ENCODE results near the gene LMBR1L.

Gene LMBR1L, protein sequence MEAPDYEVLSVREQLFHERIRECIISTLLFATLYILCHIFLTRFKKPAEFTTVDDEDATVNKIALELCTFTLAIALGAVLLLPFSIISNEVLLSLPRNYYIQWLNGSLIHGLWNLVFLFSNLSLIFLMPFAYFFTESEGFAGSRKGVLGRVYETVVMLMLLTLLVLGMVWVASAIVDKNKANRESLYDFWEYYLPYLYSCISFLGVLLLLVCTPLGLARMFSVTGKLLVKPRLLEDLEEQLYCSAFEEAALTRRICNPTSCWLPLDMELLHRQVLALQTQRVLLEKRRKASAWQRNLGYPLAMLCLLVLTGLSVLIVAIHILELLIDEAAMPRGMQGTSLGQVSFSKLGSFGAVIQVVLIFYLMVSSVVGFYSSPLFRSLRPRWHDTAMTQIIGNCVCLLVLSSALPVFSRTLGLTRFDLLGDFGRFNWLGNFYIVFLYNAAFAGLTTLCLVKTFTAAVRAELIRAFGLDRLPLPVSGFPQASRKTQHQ

DNA sequence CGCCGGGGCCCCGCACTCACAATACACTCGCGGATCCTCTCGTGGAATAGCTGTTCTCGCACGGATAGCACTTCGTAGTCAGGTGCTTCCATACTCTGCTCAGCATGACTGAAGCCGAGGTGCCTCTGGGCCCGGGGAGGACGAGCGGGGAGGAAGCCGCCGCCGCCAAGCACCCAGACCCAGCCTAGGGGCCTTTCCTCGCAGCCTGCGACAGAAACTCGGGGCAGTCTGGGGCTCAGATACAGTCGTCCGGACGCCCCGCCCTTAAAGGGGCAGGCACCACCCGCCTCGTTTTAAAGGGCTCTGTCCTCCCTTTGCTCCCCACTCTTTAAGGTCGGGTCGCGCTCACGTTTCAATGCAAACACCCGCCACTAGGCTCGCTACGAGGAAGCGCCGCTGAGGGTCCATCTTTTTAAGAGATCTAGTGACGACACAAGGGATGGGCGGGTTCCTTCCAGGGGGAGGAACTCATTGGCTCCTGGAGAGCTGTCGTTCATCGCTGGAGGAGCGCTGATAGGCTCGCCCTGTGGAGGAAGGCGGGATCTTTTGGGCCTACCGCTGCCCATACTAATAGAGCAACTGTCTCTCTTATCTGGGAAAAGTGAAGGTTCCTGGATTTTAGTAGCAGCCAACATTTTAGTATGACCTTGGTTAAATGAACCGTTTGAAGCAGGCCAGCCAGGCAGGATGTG is at the start of gene LMBR1L:
LMBR1L (minus strand) TSS at position 384 of the 692 bp plus-strand sequence; CDS start at position 92, 292 bp downstream.
- TF ChIP-seq, protein P1, sequence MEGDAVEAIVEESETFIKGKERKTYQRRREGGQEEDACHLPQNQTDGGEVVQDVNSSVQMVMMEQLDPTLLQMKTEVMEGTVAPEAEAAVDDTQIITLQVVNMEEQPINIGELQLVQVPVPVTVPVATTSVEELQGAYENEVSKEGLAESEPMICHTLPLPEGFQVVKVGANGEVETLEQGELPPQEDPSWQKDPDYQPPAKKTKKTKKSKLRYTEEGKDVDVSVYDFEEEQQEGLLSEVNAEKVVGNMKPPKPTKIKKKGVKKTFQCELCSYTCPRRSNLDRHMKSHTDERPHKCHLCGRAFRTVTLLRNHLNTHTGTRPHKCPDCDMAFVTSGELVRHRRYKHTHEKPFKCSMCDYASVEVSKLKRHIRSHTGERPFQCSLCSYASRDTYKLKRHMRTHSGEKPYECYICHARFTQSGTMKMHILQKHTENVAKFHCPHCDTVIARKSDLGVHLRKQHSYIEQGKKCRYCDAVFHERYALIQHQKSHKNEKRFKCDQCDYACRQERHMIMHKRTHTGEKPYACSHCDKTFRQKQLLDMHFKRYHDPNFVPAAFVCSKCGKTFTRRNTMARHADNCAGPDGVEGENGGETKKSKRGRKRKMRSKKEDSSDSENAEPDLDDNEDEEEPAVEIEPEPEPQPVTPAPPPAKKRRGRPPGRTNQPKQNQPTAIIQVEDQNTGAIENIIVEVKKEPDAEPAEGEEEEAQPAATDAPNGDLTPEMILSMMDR (conservative IDR thresholded peaks at IDR 0.05; ENCODE audit: low read length) = peak; percentile 55
- peak within 1 kb of the TSS; percentile 90 for H3K4me3 ChIP-seq (ENCODE audit: low read length)
- peak; percentile 98 for DNase-seq (ENCODE audit: low read depth)

DNA sequence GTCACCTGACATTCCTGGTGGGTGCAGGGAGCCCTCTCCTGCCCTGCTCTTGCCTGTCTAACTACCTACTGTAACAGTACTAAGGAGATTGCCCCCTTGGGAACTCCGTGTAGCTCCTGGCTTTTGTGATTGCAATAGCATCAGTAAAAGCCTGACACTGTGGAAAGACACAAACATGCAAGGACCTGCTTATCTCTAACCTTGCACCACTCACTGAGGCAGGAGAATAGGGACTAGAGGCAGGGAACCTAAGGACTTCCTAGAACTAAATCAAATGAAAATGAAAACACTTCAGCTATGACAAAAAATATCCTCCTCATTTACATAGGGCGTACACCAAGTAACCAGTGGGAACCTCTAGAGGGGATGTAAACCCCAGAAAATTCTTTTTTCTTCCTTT is 49.8 kb upstream of the LMBR1L start:
- DNase-seq (ENCODE audit: low read depth) = no peak
- H3K4me3 ChIP-seq (ENCODE audit: low read length) = no peak overlapping the region
- TF ChIP-seq, protein P1 (conservative IDR thresholded peaks at IDR 0.05; ENCODE audit: low read length) = no peak

DNA sequence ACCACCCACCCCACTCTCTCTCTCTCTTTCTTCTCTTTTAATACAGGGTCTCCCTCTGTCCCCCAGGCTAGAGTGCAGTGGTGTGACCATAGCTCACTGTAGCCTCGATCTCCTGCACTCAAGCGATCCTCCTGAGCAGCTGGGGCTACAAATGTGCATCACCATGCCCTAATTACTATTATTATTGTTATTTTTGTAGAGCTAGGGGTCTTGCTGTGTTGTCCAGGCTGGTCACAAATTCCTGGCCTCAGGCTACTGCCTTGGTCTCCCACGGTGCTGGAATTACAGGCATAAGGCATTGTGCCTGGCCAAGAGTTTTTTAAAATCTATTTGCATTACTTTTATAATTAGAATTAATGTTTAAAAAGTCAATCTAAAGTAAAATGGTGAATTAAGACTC is 43.6 kb upstream of the LMBR1L start:
- DNase-seq (ENCODE audit: low read depth) = no peak
- TF ChIP-seq, protein P1 (conservative IDR thresholded peaks at IDR 0.05; ENCODE audit: low read length) = no peak
- no peak overlapping the region for H3K4me3 ChIP-seq (ENCODE audit: low read length)

DNA sequence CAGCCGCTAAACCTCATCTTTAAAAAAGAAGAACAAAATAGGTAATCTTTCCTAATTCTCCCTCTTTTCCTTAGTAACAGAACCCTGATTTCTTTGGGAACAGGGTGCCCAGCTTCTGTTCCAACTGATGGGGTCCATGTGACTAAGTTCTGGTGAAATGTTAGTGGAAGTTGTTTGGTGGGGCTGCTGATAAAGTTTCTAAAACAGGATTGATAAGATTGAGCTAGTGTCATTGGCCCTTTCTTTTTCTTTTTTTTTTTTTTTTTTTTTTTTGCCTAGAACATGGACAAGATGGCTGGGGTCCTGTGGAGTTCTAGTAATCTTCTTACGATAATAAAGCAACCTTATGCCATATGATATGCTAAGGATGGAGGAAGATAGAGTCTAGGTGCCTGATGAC is 36.7 kb upstream of the LMBR1L start:
- no peak overlapping the region for H3K4me3 ChIP-seq (ENCODE audit: low read length)
- TF ChIP-seq, protein P1 (conservative IDR thresholded peaks at IDR 0.05; ENCODE audit: low read length) = no peak
- DNase-seq (ENCODE audit: low read depth) = no peak

DNA sequence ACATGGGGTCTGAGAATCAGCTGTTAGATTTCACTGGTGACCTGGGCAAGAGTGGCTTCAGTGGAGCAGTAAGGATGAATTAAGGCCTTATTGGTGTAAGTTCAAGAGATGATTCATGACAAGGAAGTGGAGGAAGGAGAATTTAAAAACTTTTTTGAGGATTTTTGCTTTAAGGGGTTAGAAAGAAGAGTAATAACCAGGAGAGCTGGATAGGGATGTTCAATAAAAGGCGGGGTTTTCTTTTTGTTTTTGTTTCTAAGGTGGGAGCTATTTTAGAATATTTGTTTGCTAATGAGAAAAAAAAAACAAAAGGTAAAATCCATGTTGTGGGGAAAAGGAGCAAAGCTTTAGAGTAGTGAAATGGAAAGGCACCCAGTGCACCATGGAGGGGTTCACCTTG is 35.8 kb upstream of the LMBR1L start:
- no peak overlapping the region for H3K4me3 ChIP-seq (ENCODE audit: low read length)
- TF ChIP-seq, protein P1 (conservative IDR thresholded peaks at IDR 0.05; ENCODE audit: low read length) = no peak
- DNase-seq (ENCODE audit: low read depth) = no peak

DNA sequence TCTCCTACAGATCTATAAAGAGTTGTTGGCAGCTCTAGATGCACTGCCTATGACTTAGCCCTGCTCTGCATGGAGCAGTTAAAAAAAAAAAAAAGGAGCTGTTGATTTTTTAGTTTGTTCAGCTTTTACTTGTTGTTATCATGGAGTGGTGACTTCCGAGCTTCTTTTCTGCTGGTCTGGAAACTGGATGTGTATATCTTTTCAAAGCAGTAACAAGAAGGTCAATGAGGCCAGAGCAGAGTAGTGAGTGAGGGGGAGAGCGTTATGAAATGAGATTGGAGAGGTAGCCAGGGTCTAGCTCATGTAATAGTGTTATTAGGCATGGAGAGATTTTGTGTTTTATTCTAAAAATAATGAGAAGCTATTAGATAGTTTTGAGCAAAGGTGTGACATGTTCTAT is 33.7 kb upstream of the LMBR1L start:
- no peak for DNase-seq (ENCODE audit: low read depth)
- TF ChIP-seq, protein P1 (conservative IDR thresholded peaks at IDR 0.05; ENCODE audit: low read length) = no peak
- H3K4me3 ChIP-seq (ENCODE audit: low read length) = no peak overlapping the region

All from AG10803 (cell line).